ENCODE measurements around the gene TICAM1.
A peak's percentile ranks its signal among the peaks of the same experiment; 100 is the strongest.
"Not testable (repeated sequence)": the region's sequence is repeated elsewhere in the genome, so short reads cannot be mapped to it uniquely, and the experiment has no call there.

Gene TICAM1

GRCh38 chr19:4803736-4804695, 27.5 kb downstream of the TICAM1 start:
- peak; percentile 20 to 61 for DNase-seq

GRCh38 chr19:4802711-4803110, 28.8 kb downstream of the TICAM1 start:
- no peak for DNase-seq

DNA sequence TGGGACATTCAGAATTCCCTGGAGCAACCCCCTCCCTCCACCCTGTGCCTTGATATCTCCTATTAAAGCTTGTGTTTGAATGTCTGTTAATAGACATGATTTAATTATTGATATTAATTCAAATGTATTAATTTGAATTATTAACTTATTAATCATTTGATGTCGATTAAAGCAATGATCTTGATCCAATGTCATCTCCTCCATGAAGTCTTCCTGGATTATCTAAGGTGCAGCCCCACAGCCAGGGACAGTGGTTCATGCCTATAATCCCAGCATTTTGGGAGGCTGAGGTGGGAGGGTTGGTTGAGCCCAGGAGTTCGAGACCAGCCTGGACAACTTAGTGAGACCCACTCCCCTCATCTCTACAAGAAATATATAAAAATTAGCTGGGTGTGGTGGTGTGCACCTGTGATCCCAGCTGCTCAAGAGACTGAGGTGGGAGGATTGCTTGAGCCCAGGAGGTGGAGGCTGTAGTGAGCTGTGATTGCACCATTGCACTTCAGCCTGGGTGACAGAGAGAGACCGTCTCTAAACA, 30.4 kb downstream of the TICAM1 start:
- no peak for DNase-seq

DNA sequence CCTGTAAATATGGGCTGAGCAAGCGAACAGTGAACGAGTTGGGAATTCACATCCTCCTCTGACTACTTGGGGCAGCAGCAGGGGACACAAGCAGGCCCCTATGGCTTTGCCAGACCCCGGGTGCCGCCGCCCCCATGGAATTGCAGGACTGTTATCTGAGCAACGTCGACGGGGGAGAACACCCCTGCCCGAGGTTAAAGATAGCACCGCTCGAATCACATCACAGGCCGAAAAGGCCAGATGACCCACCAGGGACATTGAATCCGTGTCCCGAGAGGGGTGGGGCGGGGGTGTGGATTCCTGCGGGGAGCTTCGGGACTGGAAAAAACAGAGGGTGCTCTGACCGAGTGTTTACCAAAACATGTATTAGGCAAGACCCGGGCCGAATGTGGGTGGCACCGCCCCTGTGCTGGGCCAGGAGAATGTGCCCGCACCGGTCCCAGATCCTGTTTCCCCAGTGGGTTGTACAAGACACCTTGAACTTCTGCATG, 30.9 kb downstream of the TICAM1 start:
- DNase-seq, result no peak

DNA sequence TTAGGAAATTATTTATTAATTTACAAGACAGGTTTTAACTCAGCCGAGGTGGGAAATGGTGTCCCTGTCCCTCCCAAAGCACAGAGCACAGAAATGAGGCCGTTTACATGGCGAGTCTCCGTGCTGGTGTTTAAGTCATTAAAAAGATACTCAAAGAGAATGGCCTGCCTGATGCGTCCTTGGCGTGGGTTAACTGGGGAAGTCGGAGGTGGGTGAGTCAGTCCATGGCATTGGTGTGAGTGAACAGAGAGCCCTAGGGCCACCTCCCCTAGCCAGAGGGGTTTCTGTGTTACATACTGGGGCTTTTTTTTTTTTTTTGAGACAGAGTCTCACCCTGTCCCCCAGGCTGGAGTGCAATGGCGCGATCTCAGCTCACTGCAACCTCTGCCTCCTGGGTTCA, 36.1 kb downstream of the TICAM1 start:
- DNase-seq, result no peak

DNA sequence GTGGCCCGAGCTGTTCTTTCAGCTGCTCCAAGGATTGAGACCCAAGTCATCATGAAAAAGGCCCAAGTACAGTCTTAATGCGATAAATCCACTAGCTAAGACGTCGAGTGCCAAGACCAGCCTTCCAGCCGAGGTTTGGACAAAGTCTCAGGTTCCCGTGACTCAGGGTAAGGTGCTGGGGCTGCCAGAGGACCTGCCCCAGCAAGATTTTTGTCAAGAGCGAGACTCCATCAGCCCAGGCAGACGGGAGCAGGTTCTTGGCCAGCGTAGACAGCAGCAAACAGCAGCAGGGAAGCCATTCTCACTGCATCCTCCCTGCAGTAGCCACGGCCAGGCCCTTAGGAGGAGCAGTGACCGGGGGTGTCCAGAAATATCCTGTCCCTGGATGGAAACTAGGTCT, 36.5 kb downstream of the TICAM1 start:
- DNase-seq, result no peak

- not testable (repeated sequence) for DNase-seq
These were observed 38.2 kb downstream of the TICAM1 start for GRCh38 chr19:4793278-4793677.

- not testable (repeated sequence) for DNase-seq
These were observed 38.7 kb downstream of the TICAM1 start for GRCh38 chr19:4792866-4793195.

DNA sequence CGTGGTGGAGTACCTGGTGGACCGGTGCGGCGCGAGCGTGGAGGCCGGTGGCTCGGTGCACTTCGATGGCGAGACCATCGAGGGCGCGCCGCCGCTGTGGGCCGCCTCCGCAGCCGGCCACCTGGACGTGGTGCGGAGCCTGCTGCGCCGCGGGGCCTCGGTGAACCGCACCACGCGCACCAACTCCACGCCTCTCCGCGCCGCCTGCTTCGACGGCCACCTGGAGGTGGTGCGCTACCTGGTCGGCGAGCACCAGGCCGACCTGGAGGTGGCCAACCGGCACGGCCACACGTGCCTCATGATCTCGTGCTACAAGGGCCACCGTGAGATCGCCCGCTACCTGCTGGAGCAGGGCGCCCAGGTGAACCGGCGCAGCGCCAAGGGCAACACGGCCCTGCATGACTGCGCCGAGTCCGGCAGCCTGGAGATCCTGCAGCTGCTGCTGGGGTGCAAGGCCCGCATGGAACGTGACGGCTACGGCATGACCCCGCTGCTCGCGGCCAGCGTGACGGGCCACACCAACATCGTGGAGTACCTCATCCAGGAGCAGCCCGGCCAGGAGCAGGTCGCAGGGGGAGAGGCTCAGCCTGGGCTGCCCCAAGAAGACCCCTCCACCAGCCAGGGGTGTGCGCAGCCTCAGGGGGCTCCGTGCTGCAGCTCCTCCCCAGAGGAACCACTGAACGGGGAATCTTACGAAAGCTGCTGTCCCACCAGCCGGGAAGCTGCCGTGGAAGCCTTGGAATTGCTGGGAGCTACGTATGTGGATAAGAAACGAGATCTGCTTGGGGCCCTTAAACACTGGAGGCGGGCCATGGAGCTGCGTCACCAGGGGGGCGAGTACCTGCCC, 39.3 kb downstream of the TICAM1 start:
- not testable (repeated sequence) for DNase-seq

GRCh38 chr19:4791183-4792018, 40.1 kb downstream of the TICAM1 start, which contains the start of gene FEM1A:
Gene FEM1A, plus strand, starts transcription at chr19:4791734. Its CDS starts 121 bp downstream, at chr19:4791855.
- peak; percentile 97 to 100 for DNase-seq

- not testable (repeated sequence) for DNase-seq
These were observed 45.0 kb downstream of the TICAM1 start for GRCh38 chr19:4786412-4787016.

- no peak for DNase-seq
These were observed 49.7 kb downstream of the TICAM1 start for GRCh38 chr19:4781801-4782200.

DNA sequence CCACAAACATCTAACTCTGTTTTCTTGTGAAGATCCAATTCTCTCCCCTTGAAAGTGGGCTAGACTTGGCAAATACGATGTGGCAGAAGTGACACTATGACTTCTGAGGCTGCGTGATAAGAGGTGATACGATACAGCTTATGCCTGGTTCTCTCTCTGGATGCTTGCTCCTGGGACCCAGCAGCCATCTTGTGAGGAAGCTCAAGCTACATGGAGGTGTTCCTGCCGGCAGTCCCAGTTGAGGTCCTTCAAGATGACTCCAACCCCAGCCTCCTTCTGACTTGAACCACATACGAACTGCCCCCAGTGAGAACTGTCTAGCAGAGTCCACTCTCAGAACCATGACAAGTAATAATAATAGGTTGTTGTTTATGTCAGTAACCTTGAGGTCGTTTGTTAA, 50.7 kb downstream of the TICAM1 start:
- DNase-seq, result no peak

DNA sequence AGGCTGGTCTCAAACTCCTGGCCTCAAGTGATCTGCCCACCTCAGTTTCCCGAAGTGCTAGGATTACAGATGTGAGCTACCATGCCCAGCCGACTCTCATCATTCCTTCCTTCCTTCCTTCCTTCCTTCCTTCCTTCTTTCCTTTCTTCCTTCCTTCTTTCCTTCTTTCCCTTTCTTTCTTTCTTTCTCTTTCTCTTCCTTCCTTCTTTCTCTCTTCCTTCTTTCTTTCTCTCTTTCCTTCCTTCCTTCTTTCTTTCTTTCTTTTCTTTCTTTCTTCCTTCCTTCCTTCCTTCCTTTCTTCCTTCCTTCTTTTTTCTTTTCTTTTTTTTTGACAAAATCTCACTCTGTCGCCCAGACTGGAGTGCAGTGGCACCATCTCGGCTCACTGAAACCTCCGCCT, 53.4 kb downstream of the TICAM1 start:
- not testable (repeated sequence) for DNase-seq

- no peak for DNase-seq
These were observed 54.9 kb downstream of the TICAM1 start for GRCh38 chr19:4776436-4777211.

GRCh38 chr19:4775627-4776152, 55.8 kb downstream of the TICAM1 start:
- no peak for DNase-seq

GRCh38 chr19:4774136-4774535, 57.4 kb downstream of the TICAM1 start:
- DNase-seq, result no peak

DNA sequence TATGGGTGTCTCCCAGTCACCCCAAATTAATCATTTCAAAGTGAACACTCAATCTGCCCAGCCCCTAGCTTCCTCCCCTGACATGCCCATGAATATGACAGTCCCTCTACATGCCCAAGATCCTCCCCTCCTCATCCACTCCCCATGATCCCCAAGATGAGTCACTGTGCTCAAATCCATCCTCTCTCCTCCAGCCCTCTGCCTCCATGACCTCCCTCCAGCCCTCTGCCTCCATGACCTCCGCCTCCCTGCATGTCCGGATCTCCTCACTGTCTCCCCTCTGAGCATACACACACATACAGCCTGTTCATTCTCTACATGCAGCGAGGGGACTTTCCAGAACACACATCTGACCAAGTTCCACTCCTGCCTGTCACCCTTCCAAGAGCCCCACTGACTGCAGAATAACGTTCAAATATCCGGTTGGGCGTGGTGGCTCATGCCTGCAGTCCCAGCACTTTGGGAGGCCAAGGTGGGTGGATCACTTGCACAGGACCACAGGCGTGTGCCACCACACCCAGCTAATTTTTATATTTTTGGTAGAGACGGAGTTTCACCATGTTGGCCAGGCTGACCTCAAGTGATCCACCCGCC, 58.4 kb downstream of the TICAM1 start:
- DNase-seq, result no peak

DNA sequence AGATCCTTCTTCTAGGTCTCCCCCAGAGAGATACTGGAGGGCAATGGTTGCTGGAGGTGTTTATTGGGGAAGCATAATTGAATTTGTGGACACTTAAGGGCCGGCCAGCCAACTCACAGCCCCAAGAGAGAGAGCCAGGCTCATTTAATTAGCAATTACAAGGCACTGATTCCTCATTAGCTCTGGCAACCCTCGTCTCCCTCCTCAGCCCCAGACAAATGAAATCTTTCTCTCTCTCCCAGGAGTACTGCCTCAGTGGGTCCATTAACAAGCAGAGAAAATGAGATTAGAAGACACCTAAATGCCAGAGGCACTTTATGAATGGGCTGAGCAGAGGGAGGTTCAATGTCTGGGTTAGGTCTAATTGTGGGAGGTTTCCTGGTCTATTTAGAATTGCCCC, 58.9 kb downstream of the TICAM1 start:
- no peak for DNase-seq

Data from bone marrow (tissue), 2 donors.